GM13976 (cell line): Measurements from ENCODE around the gene ELK4.

Experiments
- DNase-seq: peaks from one replicate; pipeline ENCODE4 v3.0.0; 2012; ENCODE audit warnings: low spot score
- CTCF ChIP-seq: IDR thresholded peaks from 2 replicates; pipeline ENCODE4 v1.5.1; 2012; ENCODE audit warnings: borderline replicate concordance, mild to moderate bottlenecking; ENCODE audit not compliant: insufficient read depth; ENCODE audit errors: extremely low read depth, missing control alignments, control extremely low read depth
- in situ Hi-C: fragments of 300-500 bp; cut with MboI; formaldehyde crosslinking; loops from one replicate; pipeline ENCODE4 v1.12.0; 2022; ENCODE audit warnings: low sequenced_read_pairs, mixed read lengths, inconsistent platforms; ENCODE audit not compliant: unreplicated experiment

Gene ELK4

GRCh38 chr1:205575294-205575885, 56.4 kb downstream of the ELK4 start:
- no peak for TF ChIP-seq CTCF
- in situ Hi-C loops: no loop called here
- no peak for DNase-seq

GRCh38 chr1:205572421-205572820, 59.4 kb downstream of the ELK4 start:
- no peak for DNase-seq
- TF ChIP-seq CTCF: no peak
- in situ Hi-C loops: no loop called here

- in situ Hi-C loops: no loop called here
- TF ChIP-seq CTCF: no peak
- peak; percentile 4 for DNase-seq
Observed at GRCh38 chr1:205571747-205572146, 60.1 kb downstream of the ELK4 start.

GRCh38 chr1:205570796-205571537, 60.8 kb downstream of the ELK4 start:
- in situ Hi-C loops: no loop called here
- DNase-seq: peak; percentile 9
- TF ChIP-seq CTCF: no peak

GRCh38 chr1:205570173-205570501, 61.7 kb downstream of the ELK4 start:
- TF ChIP-seq CTCF: no peak
- in situ Hi-C loops: no loop called here
- peak; percentile 4 for DNase-seq

- no peak for TF ChIP-seq CTCF
- in situ Hi-C loops: no loop called here
- no peak for DNase-seq
Observed at GRCh38 chr1:205569411-205570172, 62.2 kb downstream of the ELK4 start.
